VCaP (cell line): ENCODE measurements around the gene SORCS3.

ENCODE experiments used
- H3K27ac ChIP-seq: fragments of 450-650 bp; 2 replicates; pipeline ENCODE4 v1.5.1; 2017
- TF ChIP-seq, protein P1 (sequence below): fragments of 450-650 bp; conservative IDR thresholded peaks from 2 replicates; pipeline ENCODE4 v1.5.1; 2017; ENCODE audit warnings: mild to moderate bottlenecking, moderate library complexity

Gene SORCS3

DNA sequence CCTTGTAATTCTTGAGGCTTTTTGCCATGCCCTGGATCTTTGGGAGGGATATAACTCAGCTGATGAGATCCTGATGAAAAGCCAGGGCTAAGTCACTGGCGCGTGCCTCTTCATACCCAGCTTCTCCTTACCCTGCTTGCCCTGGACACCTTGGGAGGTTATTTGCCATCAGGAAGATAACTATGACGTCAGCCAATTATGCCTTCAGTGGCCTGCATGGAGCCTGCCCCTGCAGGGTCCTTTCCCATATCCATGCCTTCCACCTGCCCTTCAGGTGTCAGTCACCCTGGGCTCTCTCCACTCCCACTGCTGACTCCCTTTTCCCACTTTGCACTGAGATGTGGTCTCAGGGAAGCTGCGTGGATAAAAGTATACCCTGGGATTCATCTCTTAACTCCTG lies 520.1 kb downstream of the SORCS3 start:
- TF ChIP-seq, protein P1, sequence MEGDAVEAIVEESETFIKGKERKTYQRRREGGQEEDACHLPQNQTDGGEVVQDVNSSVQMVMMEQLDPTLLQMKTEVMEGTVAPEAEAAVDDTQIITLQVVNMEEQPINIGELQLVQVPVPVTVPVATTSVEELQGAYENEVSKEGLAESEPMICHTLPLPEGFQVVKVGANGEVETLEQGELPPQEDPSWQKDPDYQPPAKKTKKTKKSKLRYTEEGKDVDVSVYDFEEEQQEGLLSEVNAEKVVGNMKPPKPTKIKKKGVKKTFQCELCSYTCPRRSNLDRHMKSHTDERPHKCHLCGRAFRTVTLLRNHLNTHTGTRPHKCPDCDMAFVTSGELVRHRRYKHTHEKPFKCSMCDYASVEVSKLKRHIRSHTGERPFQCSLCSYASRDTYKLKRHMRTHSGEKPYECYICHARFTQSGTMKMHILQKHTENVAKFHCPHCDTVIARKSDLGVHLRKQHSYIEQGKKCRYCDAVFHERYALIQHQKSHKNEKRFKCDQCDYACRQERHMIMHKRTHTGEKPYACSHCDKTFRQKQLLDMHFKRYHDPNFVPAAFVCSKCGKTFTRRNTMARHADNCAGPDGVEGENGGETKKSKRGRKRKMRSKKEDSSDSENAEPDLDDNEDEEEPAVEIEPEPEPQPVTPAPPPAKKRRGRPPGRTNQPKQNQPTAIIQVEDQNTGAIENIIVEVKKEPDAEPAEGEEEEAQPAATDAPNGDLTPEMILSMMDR = no peak

DNA sequence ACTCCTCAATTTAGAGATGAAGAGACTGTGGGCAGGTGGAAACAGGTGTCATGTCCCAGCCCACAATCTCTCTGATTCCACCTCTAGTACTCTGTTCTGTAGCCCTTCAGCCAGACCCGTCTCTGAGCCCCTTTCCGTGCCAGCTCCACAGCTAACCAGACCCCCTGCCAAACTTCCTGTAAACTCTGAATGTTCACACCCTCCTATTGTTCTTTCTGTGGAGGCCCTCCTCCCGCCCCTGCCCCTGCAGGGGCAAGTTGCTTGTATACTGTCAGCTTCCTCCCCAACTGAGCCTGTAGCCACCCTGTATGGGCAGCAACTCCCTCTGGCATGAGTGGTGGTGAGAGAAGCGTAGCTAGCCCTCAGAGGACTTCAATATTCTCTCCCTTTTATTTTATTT lies 520.7 kb downstream of the SORCS3 start:
- TF ChIP-seq, protein P1 = no peak
- no peak overlapping the region for H3K27ac ChIP-seq

More for the DNA sequence above, 520.1 kb downstream of the SORCS3 start:
- H3K27ac ChIP-seq = no peak overlapping the region

DNA sequence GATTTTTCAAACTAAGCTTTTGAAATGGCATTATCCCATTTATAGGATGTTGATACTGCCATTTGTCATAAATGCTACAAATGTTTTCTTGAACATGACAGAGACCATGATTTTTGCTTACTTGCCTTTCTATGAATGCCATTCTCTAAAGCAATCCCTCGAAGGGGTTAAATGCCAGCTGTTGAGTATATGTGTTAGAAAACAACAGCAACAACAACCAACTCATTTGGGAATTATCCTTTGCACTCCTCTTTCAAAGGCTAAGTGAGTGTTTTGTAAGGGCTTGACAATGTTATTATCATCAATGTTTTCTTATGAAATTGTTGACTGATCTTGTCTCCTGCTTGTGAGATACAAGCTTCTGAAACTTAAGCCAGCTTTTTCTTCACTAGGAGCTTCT lies 529.4 kb downstream of the SORCS3 start:
- TF ChIP-seq, protein P1 = no peak
- no peak overlapping the region for H3K27ac ChIP-seq

DNA sequence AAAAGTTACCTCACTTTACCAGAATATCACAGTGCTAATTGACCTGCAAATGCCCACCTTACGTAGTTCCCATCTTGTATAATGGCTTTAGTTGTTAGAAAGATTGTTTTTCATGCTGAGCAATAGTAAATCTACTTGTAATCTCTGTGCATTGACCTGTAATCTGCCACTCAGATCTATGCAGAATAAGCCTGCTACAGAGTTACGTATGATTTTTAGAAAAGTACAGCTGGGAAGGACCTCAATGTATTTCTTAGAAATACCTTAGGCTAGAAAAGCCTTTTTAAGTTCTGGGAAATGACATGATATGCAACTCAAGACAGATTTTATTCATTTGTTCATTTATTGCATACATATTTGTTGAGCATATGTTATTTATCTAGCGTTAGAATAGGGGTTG lies 530.9 kb downstream of the SORCS3 start:
- no peak overlapping the region for H3K27ac ChIP-seq
- TF ChIP-seq, protein P1 = no peak

DNA sequence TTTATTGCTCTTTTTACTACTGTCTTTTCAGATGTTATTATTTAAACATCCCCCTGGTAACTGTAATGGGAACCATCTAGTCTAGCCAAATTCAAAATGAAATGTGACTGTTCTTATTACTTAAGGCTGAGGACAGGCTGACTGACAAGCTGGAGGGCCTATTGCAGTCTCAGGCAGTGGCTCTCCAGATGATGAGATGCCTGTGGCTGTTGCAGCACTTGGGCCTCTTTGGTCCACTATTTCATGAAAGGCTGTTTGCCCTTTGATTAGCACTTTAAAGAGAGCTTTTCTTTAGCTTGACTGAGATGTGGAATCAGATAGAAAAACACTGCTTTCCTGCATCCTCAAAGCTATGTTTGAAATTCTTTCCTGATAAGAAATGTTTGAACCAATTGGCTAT lies 540.5 kb downstream of the SORCS3 start:
- TF ChIP-seq, protein P1 = no peak
- no peak overlapping the region for H3K27ac ChIP-seq

DNA sequence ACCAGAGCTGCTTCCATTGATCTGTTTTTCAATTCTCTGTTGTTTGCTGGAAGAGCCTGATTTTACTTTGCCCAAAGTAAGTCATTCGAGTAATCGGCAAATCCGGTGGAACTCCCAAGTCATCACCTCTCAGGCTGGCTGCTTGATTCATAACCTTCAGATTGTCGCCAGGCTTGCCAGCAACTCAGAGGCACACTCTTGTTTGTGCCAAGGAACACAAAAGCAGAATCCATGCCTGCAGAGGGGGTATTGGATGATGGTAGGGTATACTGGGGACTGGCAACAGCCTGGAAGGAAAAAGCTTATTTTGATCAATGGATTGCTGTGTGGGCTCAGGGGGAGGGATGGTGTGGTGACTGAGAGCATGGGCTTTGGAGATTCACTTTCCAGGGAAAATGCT lies 542.4 kb downstream of the SORCS3 start:
- no peak overlapping the region for H3K27ac ChIP-seq
- TF ChIP-seq, protein P1 = no peak

DNA sequence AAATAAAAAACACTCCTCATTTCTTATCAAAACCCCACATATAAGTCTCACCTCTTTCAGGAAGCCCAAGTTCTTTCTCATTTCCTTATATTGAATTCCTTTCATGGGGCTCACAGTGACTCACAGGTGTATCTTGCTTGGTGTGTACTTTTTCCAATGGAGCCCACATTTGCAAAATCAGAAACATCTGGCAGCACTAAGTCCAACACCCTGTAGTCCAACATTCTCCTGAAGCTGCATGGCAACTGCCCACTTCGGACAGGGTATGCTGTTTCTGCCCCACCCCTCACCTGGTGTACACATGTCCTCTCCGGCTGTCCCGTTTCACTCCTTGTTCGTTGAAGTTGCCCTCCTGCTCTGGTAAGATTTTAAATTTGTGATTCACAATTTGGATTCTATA lies 544.1 kb downstream of the SORCS3 start:
- H3K27ac ChIP-seq = no peak overlapping the region
- TF ChIP-seq, protein P1 = no peak

DNA sequence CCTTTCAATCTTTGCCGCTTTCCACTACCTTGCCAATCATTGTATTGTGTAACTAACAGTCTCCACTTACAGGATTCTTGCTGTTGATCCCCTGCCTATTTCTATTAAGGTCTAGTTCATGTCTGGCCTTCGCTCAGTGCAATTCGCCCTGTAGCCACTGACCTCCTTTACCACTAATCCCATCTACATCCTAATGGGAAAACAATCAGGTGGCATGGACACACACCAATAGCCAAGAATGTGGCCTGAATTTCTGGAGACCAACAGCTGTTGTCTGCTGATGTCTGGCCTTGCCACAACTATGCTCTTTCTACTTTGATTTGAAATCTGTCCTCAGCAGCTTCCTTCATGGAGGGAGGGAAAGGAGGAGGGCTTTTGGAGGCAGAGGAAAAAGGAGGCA lies 546.2 kb downstream of the SORCS3 start:
- H3K27ac ChIP-seq = no peak overlapping the region
- TF ChIP-seq, protein P1 = no peak
